Measurements from ENCODE around the gene EPAS1. TPM values are rescaled to one million over a fixed set of nuclear protein-coding genes. Genes with fewer than 3 reads are reported as not detected.

EPAS1 gene
- total and polyA plus RNA-seq, 7 donors = 39.2 to 123 (median 80.4) TPM

DNA sequence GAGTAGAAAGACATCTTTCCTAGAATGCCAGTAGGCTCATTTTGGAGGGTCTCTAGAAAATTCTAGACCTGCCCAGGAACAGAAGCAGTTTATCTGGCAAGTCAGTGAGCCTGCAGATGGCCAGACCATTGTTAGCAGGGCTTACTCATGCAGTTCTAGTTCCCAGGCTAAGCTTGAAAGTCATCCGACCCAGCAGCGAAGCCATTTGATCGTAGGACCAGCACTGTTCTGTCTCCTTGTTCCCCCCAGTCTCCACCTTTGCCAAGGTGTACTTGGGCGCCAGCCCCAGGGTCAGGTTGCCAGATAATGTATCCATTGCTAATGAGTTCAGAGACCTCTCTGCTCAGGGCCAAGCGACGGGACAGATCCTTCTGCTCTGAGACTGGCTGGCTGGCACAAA lies 70.1 kb downstream of the EPAS1 start:
- no peak for DNase-seq
- intact Hi-C loops (cut with DNase I) = loop anchor here (5.0 to 10.0 kb wide), 4 partner anchors 70 to 355 kb away; partner anchors contain the start of gene EPAS1 (in 1 of the 2)
- Histone ChIP-seq H3K4me3 (no peak overlapping the region), H3K4me1 (peaks cover 14% of the 10 kb centered on the region), H3K36me3 (ENCODE audit: insufficient read depth in 1 of 2, low read depth in 1 of 2) (peaks cover 8 to 36% of the 10 kb centered on the region in 2 donors), H3K27ac (peak overlapping the region; percentile 58), H3K27me3 (ENCODE audit: insufficient read depth in 3 of 3, low read length in 2 of 3) (no peaks in the 10 kb centered on the region), H3K9me3 (no peaks in the 10 kb centered on the region)
- WGBS, 3 donors = 29 to 42% (median 37%) methylated on average over 6 of the region's 6 CpGs
- ATAC-seq = peak; percentile 53 to 82 (median 64)
- TF ChIP-seq, protein P1, sequence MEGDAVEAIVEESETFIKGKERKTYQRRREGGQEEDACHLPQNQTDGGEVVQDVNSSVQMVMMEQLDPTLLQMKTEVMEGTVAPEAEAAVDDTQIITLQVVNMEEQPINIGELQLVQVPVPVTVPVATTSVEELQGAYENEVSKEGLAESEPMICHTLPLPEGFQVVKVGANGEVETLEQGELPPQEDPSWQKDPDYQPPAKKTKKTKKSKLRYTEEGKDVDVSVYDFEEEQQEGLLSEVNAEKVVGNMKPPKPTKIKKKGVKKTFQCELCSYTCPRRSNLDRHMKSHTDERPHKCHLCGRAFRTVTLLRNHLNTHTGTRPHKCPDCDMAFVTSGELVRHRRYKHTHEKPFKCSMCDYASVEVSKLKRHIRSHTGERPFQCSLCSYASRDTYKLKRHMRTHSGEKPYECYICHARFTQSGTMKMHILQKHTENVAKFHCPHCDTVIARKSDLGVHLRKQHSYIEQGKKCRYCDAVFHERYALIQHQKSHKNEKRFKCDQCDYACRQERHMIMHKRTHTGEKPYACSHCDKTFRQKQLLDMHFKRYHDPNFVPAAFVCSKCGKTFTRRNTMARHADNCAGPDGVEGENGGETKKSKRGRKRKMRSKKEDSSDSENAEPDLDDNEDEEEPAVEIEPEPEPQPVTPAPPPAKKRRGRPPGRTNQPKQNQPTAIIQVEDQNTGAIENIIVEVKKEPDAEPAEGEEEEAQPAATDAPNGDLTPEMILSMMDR (IDR thresholded peaks at IDR 0.05) = no peak

DNA sequence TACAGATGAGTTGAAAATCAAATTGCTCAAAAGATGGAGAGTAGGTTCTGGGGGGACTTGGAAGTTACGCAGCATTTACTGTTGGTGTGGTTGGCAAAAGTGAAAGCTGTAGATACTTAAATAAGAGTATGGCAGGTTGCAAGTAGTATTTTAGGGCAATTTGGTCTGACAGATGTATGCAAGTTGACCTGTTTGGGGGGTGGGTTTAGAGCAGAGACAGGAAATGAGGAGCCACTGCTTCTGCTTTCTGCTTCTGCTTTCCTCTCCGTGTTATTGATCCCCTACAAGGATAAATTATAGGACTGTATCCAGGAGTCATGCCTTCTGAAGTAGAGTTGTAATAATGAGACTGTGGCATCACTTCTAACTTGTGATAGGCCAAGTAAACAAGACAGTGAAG lies 71.2 kb downstream of the EPAS1 start:
- peaks cover 11 to 31% of the 10 kb centered on the region in 2 donors for H3K36me3 ChIP-seq (ENCODE audit: insufficient read depth in 1 of 2, low read depth in 1 of 2)
- no peak for DNase-seq
- no peak overlapping the region for H3K27ac ChIP-seq
- H3K4me3 ChIP-seq = no peak overlapping the region
- TF ChIP-seq, protein P1 (IDR thresholded peaks at IDR 0.05) = no peak
- intact Hi-C loops (cut with DNase I) = loop anchor here (5.0 to 10.0 kb wide), 4 partner anchors 71 to 356 kb away; partner anchors contain the start of gene EPAS1 (in 1 of the 2)
- WGBS, 3 donors = 62 to 80% (median 78%) methylated on average over 2 of the region's 2 CpGs
- H3K27me3 ChIP-seq (ENCODE audit: insufficient read depth in 3 of 3, low read length in 2 of 3) = no peaks in the 10 kb centered on the region
- no peaks in the 10 kb centered on the region for H3K9me3 ChIP-seq
- no peak for ATAC-seq
- peaks cover 14% of the 10 kb centered on the region for H3K4me1 ChIP-seq

DNA sequence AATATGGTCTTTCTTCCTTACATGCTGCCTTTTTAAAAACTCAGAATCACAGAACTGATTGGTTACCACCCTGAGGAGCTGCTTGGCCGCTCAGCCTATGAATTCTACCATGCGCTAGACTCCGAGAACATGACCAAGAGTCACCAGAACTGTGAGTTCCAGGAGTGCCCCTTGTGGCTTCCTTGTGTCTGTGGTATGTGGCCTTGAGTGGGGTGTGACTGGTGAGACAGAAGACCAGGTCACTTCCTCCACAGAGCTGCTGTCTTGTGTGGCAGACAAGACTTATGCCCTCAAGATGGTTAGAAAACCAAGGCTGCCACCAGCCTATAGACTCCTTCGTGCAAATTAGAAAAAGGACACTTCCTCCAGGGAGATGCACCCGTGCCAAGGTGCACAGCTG lies 72.6 kb downstream of the EPAS1 start:
- peaks cover 14% of the 10 kb centered on the region for H3K4me1 ChIP-seq
- H3K4me3 ChIP-seq = no peak overlapping the region
- TF ChIP-seq, protein P1 (IDR thresholded peaks at IDR 0.05) = no peak
- DNase-seq (no peak), ATAC-seq (no peak)
- H3K9me3 ChIP-seq = no peaks in the 10 kb centered on the region
- H3K27me3 ChIP-seq (ENCODE audit: insufficient read depth in 3 of 3, low read length in 2 of 3) = no peaks in the 10 kb centered on the region
- WGBS, 3 donors = 87 to 93% (median 90%) methylated on average over 5 of the region's 5 CpGs
- intact Hi-C loops (cut with DNase I) = loop anchor here (5.0 to 10.0 kb wide), 4 partner anchors 72 to 357 kb away; partner anchors contain the start of gene EPAS1 (in 1 of the 2)
- peaks cover 11 to 38% of the 10 kb centered on the region in 2 donors for H3K36me3 ChIP-seq (ENCODE audit: insufficient read depth in 1 of 2, low read depth in 1 of 2)
- H3K27ac ChIP-seq = no peak overlapping the region

DNA sequence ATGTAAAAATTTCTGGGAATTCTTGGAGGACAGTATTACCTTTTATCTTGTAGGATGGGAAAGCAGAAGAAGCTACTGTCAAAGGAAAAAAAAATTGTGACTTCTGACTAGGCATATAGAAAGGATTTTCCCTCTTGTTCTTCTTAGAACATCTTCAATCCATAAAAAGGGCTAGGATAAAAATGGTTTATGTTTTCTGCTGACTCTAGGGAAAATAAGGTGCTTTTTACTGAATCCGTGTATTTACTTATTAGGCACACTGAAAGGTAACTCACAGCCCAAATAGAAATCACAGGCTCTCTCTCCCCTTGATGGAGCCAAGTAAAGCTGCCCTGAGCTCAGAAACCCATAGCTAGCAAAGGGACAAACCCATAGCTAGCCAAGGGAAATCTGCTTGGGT lies 74.6 kb downstream of the EPAS1 start:
- Histone ChIP-seq H3K27me3 (ENCODE audit: insufficient read depth in 3 of 3, low read length in 2 of 3) (no peaks in the 10 kb centered on the region), H3K4me3 (no peak overlapping the region), H3K36me3 (ENCODE audit: insufficient read depth in 1 of 2, low read depth in 1 of 2) (peaks cover 11 to 51% of the 10 kb centered on the region in 2 donors), H3K4me1 (peaks cover 9% of the 10 kb centered on the region), H3K9me3 (no peaks in the 10 kb centered on the region), H3K27ac (no peak overlapping the region)
- WGBS, 3 donors = 75 to 96% (median 87%) methylated on average over 1 of the region's 1 CpG
- intact Hi-C loops (cut with DNase I) = no loop called here
- ATAC-seq = no peak
- no peak for DNase-seq
- TF ChIP-seq, protein P1 (IDR thresholded peaks at IDR 0.05) = no peak

DNA sequence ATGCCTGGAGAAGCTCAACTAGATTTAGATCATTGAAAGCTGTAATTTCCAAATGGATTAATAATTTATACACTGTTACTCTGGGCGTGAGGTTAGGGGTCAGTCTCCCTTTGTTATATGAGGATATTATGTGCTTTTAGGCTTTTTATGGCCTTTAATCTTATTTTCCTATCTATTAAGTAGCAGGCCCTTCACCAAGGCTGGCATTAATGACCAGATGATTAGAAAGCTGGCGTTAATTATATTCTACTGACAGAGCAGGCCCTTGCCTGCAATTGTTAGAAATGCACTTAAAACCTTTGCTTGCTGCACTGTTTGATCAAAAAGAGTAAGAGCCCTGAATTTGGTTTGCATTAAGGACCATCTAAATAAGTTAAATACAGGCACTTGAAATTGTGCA lies 75.3 kb downstream of the EPAS1 start:
- Histone ChIP-seq H3K4me1 (peaks cover 4% of the 10 kb centered on the region), H3K4me3 (no peak overlapping the region), H3K27ac (no peak overlapping the region), H3K36me3 (ENCODE audit: insufficient read depth in 1 of 2, low read depth in 1 of 2) (peaks cover 11 to 57% of the 10 kb centered on the region in 2 donors), H3K9me3 (no peaks in the 10 kb centered on the region), H3K27me3 (ENCODE audit: insufficient read depth in 3 of 3, low read length in 2 of 3) (no peaks in the 10 kb centered on the region)
- 95 to 98% (median 97%) methylated on average over 2 of the region's 2 CpGs for WGBS, 3 donors
- intact Hi-C loops (cut with DNase I) = no loop called here
- TF ChIP-seq, protein P1 (IDR thresholded peaks at IDR 0.05) = no peak
- DNase-seq (no peak), ATAC-seq (no peak)

Measured in psoas muscle (tissue), 8 donors.